Raji (cell line): ENCODE data around the gene CACFD1.

Experiments
- POLR2A ChIP-seq: IDR thresholded peaks from 2 replicates; pipeline ENCODE4 v1.6.1; 2011; ENCODE audit warnings: low read depth, low read length, control low read depth; ENCODE audit not compliant: insufficient read depth

The CACFD1 gene

GRCh38 chr9:133509179-133510083, 49.7 kb downstream of the CACFD1 start:
- no peak for TF ChIP-seq POLR2A

- no peak for TF ChIP-seq POLR2A
Observed at GRCh38 chr9:133510926-133511505, 51.2 kb downstream of the CACFD1 start.

GRCh38 chr9:133511607-133512006, 51.8 kb downstream of the CACFD1 start:
- TF ChIP-seq POLR2A = no peak

- TF ChIP-seq POLR2A = no peak
Observed at GRCh38 chr9:133512253-133513213, 52.8 kb downstream of the CACFD1 start.

- no peak for TF ChIP-seq POLR2A
Observed at GRCh38 chr9:133513214-133514100, 53.7 kb downstream of the CACFD1 start.

GRCh38 chr9:133514460-133515239, 54.9 kb downstream of the CACFD1 start:
- TF ChIP-seq POLR2A = no peak

GRCh38 chr9:133515240-133515610, 55.4 kb downstream of the CACFD1 start:
- TF ChIP-seq POLR2A = no peak

- no peak for TF ChIP-seq POLR2A
Observed at GRCh38 chr9:133515615-133516255, 56.0 kb downstream of the CACFD1 start.

GRCh38 chr9:133516256-133516960, 56.6 kb downstream of the CACFD1 start:
- TF ChIP-seq POLR2A = no peak

- no peak for TF ChIP-seq POLR2A
Observed at GRCh38 chr9:133516961-133517350, 57.2 kb downstream of the CACFD1 start.

- TF ChIP-seq POLR2A = no peak
Observed at GRCh38 chr9:133517711-133518110, 57.9 kb downstream of the CACFD1 start.

GRCh38 chr9:133518200-133518599, 58.4 kb downstream of the CACFD1 start:
- no peak for TF ChIP-seq POLR2A
